ENCODE results near the gene RASGRF1. TPM values are rescaled to one million over a fixed set of nuclear protein-coding genes. Genes with fewer than 3 reads are reported as not detected.

The RASGRF1 gene
- polyA plus RNA-seq, 3 donors: 0.13 to 1.1 (median 0.79) TPM

DNA sequence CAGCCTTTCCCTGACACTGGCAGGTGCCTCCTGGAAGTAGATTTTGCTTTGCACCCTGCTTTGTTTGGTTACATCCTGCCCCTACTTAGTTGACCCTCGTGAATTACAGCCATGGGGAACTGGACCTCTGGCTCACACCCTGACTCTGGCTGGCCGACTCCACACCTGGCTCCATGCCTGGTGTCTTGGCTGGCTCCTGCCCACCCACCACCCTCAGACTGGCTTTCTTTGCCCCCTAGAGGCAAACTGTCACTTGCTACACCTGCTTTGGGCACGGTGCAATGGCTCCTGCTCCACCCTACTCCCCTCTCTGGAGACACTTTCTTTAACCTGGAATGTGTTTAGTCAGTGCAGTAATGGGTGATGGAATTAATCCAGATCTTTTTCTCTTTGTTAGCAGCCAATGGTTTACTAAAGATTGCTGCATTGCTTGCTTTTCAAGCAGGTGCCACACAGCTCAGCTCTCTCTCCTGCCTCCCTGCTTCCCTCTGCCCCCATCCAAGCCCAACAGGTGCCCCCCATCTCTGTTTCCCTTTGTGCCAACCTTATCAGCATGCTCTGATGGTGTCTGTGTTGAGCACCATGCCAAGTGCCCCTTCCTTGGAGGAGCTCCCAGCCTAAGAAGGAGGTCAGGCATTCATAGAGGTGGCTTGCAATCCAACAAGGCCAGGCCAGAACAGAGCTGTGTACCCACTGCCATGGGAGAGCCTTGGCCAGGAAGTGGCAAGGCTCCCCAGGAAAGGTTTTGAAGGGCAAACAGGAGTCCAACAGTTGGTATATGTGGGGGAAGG is 38.4 kb downstream of the RASGRF1 start:
- H3K27ac ChIP-seq (ENCODE audit: low read depth, low read length): no peak overlapping the region
- 48 to 59% (median 58%) methylated on average over 3 of the region's 3 CpGs for WGBS, 3 donors

DNA sequence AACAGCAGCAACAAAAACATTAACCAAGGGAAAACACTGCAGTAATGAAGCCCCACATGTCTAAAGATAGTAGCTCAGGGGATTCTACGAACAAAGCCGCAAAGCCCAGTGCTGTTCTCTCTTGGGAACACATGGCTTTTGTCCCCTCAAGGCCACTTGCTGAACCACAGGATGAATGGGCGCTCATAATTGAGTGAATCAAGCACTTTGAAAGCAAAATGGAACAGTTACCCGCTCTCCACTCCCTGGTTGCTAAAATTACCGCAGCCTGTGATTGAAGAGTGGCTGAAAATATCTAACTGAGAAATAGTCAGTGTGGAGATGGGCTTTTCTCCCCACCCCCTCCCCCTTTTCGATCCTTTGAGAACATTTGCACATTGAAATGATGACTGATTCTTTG is 39.6 kb downstream of the RASGRF1 start:
- H3K27ac ChIP-seq (ENCODE audit: low read depth, low read length): no peak overlapping the region
- WGBS, 3 donors: 65 to 78% (median 72%) methylated on average over 6 of the region's 6 CpGs

DNA sequence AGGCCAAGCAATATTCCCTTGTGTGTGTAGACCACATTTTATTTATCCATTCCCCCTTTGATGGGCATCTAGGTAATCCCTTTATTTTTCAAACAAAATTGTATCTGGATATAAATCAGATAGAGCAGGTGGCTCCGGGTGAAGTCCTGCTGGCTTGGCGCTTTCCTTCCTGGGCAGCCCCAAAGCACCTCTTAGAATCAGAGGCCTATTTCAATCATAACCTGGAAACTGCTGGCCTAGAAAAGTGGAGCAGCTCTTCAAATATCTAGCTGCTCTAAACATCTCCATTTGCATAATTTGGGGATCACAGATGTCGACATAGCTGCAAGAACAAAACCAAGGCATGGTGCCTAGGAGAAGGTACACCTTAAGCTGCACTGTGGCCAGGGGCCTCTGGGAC is 40.2 kb downstream of the RASGRF1 start:
- H3K27ac ChIP-seq (ENCODE audit: low read depth, low read length): no peak overlapping the region

DNA sequence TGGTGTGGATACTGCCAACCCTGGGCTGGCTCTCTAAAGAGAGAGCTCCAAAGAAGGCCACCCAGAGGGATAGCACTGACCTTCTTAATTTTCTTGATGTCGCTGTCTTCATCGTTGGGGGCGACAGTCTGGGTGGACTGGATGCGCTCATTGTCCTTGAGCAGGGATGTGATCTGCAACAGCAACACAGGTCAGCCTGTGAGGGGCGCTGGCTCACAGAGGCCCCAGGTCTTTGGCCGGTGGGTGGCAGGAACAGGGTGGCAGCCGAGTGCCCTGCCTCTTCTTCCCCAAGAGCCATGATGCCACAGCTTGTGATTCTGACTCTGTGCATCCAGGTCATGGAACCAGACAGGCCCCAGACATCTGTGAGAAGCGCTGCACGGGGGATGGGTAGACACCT is 41.2 kb downstream of the RASGRF1 start:
- WGBS, 3 donors: 81 to 90% (median 88%) methylated on average over 9 of the region's 9 CpGs
- no peak overlapping the region for H3K27ac ChIP-seq (ENCODE audit: low read depth, low read length)

More for the DNA sequence above, 40.2 kb downstream of the RASGRF1 start:
- WGBS, 3 donors: 87 to 94% (median 92%) methylated on average over 3 of the region's 3 CpGs

DNA sequence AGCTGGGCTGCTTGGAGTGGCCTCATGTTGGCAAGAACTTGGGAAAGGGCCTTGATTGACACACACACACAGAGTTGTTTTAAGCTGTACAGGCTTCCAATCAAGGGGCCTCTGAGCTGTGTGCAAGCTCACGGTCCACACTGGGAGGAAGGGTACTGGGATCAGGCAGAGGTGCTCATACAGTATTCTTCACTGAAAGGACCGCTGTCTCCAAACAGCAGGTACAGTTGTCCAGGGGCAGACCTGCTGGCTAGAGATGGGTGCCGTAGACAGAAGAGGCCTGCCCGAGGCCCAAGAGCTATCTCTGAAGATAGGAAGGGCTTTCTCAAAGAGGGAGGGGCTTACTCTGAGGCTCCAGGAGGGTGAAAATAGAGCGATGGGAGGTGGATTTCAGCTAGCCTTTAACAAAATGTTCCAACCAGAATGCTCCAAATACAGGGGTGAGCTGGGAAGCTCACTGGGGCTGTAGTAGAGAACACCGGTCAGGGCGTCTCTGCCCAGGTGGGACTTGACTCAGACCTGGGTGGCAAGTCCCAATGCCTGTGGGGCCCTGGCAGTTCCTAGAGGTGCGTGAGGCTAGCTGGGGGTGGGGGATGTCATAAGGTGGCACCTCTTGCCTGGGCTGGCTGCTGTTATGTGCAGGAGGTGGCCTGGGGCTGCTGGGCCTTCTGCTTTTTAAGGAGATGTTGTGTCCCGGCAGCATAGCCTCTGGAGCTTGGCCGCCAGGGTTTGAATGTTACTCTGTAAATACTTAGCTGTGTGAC is 42.7 kb downstream of the RASGRF1 start:
- no peak overlapping the region for H3K27ac ChIP-seq (ENCODE audit: low read depth, low read length)
- 81 to 90% (median 89%) methylated on average over 10 of the region's 10 CpGs for WGBS, 3 donors

DNA sequence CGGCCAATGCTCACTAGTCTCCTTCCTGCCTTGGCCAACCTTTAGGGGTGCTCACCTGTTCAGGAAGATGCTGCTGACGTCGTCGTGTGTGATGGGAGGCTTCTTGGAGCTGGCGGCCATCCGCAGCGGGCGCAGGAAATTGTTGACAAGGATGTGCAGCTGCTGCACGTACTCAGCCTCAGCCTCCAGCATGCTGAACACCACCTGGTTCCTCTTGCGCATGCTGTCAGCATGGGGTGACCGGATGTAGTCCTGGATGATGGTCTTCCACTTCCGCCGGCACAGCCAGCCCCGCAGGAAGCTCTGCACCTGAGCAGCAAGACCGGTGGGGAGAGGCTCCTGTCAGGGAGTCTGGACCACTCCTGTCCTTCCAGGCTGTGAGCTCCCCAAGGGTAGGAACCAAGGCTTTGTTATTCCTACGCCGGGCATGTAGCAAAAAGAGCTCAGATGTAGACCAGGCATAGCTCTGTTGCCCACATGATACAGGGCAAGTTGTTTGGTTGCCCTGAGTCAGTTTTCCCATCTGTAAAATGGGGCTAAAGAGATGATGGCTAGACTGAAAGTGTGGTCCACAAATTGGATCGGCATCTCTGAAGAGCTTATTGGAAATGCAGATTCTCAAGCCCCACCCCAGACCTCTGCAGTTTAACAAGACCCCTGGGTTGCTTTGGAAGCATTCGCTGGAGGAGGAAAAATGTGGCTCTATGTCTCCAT is 43.7 kb downstream of the RASGRF1 start:
- no peak overlapping the region for H3K27ac ChIP-seq (ENCODE audit: low read depth, low read length)
- WGBS, 3 donors: 75 to 84% (median 79%) methylated on average over 19 of the region's 19 CpGs

DNA sequence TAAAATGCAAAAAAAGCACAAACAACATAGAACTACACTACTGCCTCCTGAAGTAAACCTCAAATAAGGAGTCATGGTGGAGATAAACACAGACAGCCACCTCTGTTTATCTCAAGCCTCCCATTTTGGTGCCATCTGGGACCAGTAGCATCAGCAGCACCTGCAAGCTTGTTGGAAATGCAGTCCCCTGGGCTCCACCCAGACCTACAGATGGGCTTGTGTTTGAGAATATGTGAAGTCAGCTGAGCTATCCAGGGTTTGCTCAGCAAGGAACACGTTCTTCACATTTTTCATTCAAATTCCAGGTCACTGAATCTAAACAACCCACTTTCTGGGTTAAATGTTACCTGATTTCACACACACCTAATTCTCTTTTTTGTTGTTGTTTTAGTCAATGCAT is 45.5 kb downstream of the RASGRF1 start:
- WGBS, 3 donors: 50 to 75% (median 68%) methylated on average over 1 of the region's 1 CpG
- no peak overlapping the region for H3K27ac ChIP-seq (ENCODE audit: low read depth, low read length)

DNA sequence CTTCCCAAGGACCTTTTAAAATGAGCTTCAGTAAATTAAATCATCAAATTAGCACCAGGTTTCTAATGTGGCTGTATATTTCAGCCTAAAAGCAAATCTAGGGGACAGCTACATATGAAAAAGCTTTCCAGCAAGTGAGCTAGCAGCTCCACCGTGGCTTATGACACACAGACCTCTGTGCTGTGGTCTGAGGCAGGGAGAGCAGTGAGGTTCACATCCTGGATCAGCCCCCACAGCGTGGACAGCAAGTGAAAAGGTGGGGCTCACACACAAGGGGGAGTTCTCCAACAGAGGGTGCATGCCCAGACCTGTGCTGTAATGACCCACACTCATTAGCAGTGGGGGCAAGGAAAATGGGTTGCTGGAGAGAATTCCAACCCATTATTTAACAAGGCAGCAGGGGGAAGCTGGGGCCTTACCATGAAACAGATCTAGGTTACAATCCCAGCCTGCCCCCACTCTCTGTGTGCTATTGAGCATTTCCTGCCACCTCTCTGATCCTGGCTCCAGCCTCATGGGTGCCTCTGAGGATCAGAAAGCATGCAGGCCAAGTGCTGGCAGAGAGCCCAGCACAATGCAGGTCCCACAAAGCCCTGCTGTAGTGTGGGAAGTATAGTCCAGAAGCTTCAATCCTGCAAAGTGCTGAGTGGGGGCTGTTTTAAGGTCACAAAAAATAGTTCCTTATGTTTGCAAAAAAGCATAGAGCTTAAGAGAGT is 48.2 kb downstream of the RASGRF1 start:
- 58 to 70% (median 66%) methylated on average over 2 of the region's 2 CpGs for WGBS, 3 donors
- H3K27ac ChIP-seq (ENCODE audit: low read depth, low read length): no peak overlapping the region

DNA sequence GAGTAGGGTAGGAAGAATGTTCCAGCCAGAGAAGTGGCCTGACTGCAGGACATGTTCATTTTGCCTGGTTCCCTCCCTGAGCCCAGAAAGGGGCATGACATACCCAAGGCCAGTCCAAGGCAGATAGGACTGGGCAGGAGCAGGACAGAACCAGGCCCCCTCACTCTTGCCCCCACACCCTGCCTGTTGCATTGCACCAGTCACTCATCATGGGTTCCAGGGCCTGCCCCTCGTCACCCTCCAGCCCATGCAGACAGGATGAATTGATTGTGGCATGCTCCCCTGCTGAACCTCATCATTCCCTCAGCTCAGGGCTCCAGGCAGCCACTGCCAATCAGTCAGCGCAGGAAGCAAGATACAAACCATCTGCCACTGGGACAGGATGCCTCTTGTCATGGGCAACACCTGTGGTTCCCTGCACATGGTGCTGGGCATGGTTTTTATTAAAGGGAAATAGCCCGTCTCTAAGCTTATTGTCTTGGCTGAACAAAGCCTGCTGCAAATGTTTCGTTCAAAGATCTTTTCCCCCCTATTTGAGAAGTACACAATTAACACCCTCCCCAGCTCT is 48.9 kb downstream of the RASGRF1 start:
- 74 to 83% (median 75%) methylated on average over 4 of the region's 4 CpGs for WGBS, 3 donors
- no peak overlapping the region for H3K27ac ChIP-seq (ENCODE audit: low read depth, low read length)

DNA sequence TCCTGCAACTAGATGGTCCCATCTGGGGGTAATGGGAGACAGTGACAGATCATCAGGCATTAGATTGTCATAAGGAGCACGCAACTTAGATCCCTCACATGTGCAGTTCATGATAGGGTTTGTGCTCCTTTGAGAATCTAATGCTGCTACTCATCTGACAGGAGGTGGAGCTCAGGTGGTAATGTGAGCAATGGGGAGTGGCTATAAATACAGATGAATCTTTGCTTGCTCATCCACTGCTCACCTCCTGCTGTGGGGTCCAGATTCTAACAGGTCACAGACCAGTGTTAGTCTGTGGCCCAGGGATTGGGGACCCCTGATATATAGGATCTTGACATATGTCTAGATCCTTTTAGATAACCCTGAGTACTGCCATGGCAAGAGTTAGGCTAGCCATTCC is 52.7 kb downstream of the RASGRF1 start:
- WGBS, 3 donors: 91 to 96% (median 92%) methylated on average over 1 of the region's 1 CpG
- H3K27ac ChIP-seq (ENCODE audit: low read depth, low read length): no peak overlapping the region

DNA sequence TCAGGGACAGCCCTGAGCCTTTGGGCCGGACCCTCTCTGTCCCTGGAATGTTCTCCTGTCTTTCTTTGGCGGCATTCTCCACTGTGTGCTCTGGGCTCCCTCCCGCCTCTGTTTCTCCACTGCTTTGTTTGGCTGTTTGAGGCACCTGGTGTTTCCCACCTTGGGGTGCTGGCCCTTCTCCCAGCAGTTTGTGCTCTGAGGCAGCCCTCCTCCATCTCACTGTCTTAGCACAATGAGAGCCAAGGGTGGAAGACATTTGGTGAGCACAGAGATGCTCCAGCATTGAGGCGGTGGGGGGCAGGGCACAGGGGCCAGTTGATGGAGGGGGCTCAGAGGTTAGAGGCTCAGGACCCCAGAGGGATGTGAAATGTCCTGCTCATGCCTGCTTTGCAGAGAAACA is 54.3 kb downstream of the RASGRF1 start:
- WGBS, 3 donors: 47 to 86% (median 79%) methylated on average over 4 of the region's 4 CpGs
- H3K27ac ChIP-seq (ENCODE audit: low read depth, low read length): no peak overlapping the region

DNA sequence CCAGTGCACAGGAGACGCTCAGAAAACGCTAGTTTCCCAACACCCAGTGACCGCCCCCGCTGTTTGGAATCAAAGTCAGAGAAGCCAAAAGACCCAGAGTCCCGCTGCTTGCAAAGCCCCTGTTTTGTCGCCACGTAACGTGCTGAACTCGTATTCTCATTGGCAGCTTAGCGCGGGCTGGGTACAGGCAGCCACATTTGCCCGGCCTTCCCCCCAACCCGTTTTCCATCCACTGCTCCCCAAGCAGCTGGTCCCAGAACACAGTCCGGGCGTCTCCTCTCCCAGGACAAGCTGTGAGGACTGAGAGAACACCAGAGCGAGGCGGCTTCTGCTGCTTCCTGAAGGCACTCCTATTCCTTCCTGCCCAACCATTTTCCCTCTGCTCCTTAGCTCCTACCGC is 54.8 kb downstream of the RASGRF1 start:
- H3K27ac ChIP-seq (ENCODE audit: low read depth, low read length): no peak overlapping the region
- WGBS, 3 donors: 24 to 43% (median 31%) methylated on average over 18 of the region's 18 CpGs

DNA sequence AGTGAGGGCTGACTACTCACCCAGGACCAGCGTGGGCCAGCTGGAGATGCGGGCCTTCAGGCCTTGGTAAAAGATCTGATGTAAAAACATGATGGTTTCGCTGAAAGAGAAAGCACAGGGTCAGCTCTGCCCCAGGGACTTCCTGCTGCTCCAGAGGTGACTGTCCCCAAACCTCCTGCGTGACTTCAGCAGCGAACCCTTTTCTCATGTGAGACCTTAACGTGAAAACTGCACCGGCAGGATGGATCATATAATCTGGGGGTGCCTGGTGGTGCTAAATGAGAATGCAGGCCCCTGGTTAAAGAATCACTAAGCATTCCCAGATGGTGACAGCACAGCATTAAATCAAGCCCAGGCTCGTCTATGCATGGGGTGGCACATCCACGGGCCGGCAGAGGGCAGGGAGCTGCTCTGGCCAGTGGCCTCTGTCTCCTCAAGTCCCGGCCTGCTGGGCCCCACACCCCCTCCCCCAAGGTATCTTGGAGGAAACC is 55.4 kb downstream of the RASGRF1 start:
- no peak overlapping the region for H3K27ac ChIP-seq (ENCODE audit: low read depth, low read length)

DNA sequence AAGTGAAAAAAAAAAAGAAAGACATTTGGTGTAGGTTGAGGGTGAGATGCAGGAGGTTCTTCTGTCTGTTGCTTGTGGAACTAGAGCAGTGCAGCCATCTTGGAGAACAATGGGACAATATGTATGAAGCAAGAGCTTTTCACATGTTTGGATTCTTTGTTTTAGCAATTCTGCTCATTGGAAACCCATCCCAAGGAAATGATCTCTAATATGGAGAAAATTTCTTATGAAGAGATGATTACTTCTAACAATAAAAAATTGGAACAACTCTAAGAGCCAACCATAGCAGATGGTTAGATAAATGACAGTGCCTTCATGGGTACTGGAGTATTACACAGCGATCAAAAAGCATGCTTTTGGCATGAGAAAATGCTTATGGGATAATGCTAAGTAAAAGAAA is 56.3 kb downstream of the RASGRF1 start:
- no peak overlapping the region for H3K27ac ChIP-seq (ENCODE audit: low read depth, low read length)
- WGBS, 3 donors: 96 to 97% (median 97%) methylated on average over 1 of the region's 1 CpG

More for the DNA sequence above, 55.4 kb downstream of the RASGRF1 start:
- WGBS, 3 donors: 60 to 72% (median 61%) methylated on average over 11 of the region's 11 CpGs

DNA sequence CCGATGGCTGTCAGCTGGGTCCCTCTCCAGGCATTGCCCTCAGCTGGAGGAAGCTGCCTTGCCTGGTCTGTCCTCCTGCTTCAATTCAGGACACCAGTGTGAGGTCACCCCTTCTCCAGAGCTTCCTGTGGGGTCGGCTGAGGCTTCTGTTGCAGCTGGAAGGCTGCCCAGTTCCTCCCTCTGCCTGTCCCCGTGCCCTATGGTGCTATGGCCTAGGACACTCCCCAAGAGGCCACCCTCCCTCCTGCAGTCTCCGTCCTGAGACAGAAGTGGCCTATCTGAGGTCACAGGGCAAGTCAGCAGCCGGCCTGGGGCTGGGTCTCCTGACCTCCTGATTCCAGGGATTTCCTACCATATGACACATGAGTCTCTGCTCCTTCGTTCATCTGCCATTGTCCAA is 57.9 kb downstream of the RASGRF1 start:
- 36 to 58% (median 37%) methylated on average over 6 of the region's 6 CpGs for WGBS, 3 donors
- no peak overlapping the region for H3K27ac ChIP-seq (ENCODE audit: low read depth, low read length)

DNA sequence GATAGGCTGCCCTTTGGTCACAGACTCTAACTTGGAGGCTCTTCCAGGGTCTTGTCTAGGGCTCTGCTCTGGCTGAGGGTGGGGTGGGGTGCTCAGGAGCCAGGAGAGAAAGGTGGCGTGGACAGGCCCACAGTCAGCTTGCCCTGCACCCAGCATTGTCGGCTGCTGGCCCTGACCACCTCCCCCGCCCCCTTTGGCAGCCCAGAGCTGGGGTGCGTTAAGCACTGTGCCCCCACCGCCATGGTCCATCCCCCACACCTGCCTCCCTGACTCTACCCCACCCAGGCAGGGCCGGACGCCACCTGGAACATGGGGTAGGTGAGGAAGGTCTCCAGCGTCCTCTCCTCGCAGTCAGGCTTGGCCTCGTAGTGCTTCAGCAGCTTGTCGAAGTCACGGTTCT is 58.8 kb downstream of the RASGRF1 start:
- no peak overlapping the region for H3K27ac ChIP-seq (ENCODE audit: low read depth, low read length)
- 80 to 95% (median 91%) methylated on average over 11 to 12 of the region's 12 CpGs for WGBS, 3 donors

DNA sequence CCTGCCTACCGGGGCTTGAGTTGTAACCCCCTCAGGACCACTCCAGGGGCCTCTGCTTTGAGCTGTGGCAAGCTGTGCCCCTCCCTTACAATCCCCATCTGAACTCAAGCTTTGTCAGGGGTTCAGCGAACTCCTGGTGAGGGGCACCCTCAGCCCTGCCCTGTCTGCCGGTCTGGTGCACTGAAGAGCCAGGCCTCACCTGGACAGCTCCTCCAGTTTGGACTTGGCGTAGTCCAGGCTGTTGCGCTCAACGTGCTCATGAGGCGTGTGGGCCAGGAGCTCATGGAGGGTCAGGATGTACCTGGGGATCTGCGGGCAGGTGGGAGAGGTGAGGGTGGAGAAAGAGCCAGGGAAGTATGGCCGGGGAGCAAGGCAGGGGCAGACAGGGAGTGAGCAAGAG is 59.4 kb downstream of the RASGRF1 start:
- WGBS, 3 donors: 84 to 92% (median 90%) methylated on average over 9 of the region's 9 CpGs
- H3K27ac ChIP-seq (ENCODE audit: low read depth, low read length): no peak overlapping the region

DNA sequence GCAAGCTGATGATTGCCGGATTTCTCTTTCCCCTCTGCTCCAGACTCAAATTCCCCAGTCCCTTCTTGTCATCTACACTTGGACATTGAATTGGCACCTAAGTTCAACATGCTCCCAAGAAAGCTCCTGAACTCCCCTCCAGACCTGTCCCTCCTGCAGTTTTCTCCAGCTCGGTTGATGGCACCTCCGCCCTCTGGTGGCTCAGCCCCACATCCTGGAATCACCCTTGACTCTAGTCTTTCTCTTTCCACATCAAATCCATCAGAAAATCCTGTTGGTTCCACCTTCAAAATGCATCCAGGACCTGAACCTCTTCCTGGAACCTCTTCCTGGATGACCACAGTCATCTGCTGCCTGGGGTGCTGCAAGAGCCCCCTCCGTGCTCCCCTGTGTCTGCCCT is 60.1 kb downstream of the RASGRF1 start:
- WGBS, 3 donors: 85 to 91% (median 87%) methylated on average over 4 of the region's 4 CpGs
- H3K27ac ChIP-seq (ENCODE audit: low read depth, low read length): no peak overlapping the region
